GM12891 (cell line): ENCODE measurements around the gene STPG2.

Source experiments
- DNase-seq: peaks from one replicate; pipeline ENCODE4 v3.0.0; 2011; ENCODE audit warnings: low spot score; ENCODE audit not compliant: insufficient read length
- FAIRE-seq: peaks from 2 replicates; lab custom pipeline; 2011; peaks lifted over from hg19 to GRCh38; lab: Jason Lieb, UNC
- PAX5 ChIP-seq: IDR thresholded peaks from 2 replicates; pipeline ENCODE4 v1.6.1; 2011; ENCODE audit warnings: low read length, moderate library complexity, mild to moderate bottlenecking; ENCODE audit not compliant: insufficient read depth, severe bottlenecking
- POLR2A ChIP-seq: IDR thresholded peaks from 2 replicates; pipeline ENCODE4 v1.6.1; 2011; ENCODE audit warnings: low read depth, low read length, control low read depth
- POLR2AphosphoS5 ChIP-seq: IDR thresholded peaks from 2 replicates; pipeline ENCODE4 v1.6.1; 2011; ENCODE audit warnings: low read depth, low read length, control low read depth
- POU2F2 ChIP-seq: IDR thresholded peaks from 2 replicates; pipeline ENCODE4 v1.6.1; 2011; ENCODE audit warnings: low read depth, mild to moderate bottlenecking, control low read depth, low read length, moderate library complexity
- SPI1 ChIP-seq: IDR thresholded peaks from 2 replicates; pipeline ENCODE4 v1.6.1; 2011; ENCODE audit warnings: low read depth, low read length, control low read depth
- TAF1 ChIP-seq: IDR thresholded peaks from 2 replicates; pipeline ENCODE4 v1.6.1; 2011; ENCODE audit warnings: low read depth, low read length, control low read depth

The STPG2 gene

DNA sequence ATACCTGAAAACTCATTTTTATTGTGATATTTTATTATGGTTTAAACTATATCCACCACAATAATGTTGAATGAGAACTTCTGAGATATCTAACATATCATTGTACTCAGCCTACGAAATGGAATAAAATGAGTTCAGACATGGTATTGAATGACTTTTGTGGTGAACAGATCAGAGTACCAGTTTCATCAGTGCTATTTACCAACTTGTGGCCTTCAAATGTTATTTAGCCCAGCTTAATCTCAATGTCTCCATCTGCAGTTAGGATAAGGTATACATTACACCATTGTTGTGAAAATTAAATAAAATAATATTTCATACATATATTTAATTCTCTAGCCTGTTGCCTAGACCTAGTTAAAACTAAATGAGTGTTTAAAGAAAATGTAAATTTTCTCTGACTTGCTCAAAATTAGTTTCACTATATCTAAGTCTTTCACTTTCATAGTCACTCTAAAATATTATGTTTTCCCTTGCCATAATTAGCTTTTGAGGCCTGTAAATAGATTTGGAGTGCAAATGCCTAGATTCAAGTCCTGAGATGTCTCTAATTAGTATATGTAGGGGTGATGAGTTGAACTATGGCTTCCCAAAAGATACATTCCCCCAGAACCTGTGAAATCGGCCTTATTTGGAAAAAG, 594.2 kb downstream of the STPG2 start:
- no peak for TF ChIP-seq POU2F2
- TF ChIP-seq POLR2AphosphoS5, result no peak
- no peak for TF ChIP-seq TAF1
- no peak for TF ChIP-seq POLR2A
- no peak for TF ChIP-seq PAX5
- no peak for TF ChIP-seq SPI1
- DNase-seq, result no peak
- FAIRE-seq, result no peak

DNA sequence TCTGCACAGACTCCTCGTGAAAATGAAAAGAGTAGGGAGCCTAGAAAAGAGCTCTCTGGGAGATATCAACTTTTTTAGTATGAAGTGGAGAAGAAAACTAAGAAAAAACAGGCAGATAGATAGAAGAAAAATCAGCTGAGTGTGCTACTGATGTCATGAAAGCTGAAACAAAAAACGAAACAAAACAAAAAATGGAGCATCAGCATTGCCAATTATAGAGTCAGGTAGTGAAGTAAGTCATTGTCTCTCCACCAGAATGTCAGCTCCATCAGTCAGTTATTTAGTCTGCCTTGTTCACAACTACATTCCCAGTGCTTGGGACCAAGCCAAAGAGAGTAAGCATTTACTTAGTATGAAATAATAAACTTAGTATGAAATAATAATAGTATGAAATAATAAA, 595.1 kb downstream of the STPG2 start:
- FAIRE-seq, result no peak
- no peak for DNase-seq
- TF ChIP-seq POU2F2, result no peak
- no peak for TF ChIP-seq SPI1
- no peak for TF ChIP-seq TAF1

DNA sequence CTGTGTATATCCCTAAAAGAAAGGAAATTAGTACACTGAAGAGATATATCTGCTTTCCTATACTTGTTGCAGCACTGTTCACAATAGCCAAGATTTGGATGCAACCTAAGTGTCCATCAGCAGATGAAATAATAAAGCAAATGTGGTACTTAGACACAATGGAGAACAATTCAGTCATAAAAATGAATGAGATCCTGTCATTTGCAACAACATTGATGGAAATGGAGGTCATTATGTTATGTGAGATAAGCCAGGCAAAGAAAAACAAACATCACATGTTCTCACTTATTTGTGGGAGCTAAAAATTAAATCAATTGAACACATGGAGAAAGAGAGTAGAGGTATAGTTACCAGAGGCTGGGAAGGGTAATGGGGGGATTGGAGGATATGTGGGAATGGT, 611.9 kb downstream of the STPG2 start:
- DNase-seq (no peak), FAIRE-seq (no peak)
- TF ChIP-seq POLR2A (no peak), PAX5 (no peak), TAF1 (no peak), SPI1 (no peak), POU2F2 (no peak), POLR2AphosphoS5 (no peak)

DNA sequence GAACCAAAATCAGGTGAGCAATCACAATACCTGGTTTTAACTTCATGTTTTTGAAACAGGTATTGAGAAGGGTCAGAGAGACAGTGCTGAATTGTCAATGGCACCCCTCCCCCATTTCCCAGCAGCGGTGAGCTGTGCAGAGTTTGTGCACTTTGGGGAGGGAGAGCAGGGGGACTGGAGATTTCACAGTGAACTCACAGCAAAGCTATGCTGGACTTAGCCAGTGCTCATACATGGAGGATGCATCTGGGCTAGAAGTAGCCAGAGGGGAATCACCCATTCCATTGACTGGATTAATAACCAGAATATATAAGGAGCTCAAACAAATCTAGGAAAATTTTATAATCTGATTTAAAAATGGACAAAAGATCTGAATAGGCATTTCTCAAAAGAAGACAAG, 612.6 kb downstream of the STPG2 start:
- FAIRE-seq, result no peak
- TF ChIP-seq POLR2A, result no peak
- no peak for TF ChIP-seq POLR2AphosphoS5
- no peak for TF ChIP-seq SPI1
- no peak for TF ChIP-seq TAF1
- DNase-seq, result no peak

DNA sequence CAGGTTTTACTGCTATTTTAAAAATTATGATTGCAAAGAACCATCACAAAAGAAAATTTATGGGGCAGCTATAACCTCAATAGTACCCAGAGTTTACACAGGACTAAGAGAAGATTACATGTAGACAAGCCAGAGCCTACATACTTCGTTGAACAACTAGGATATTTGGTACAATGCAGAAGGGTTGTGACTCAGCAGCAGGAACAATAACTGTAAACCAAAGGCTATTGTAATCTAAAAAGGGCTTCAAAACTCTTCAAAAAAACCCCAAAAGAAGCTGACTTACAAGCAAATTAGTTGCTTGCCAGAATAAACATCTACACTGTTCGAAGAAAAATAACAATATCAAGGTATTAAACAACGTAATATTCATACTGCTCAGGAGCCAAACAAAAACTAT, 618.0 kb downstream of the STPG2 start:
- TF ChIP-seq SPI1, result no peak
- TF ChIP-seq POU2F2, result no peak
- no peak for TF ChIP-seq PAX5
- TF ChIP-seq POLR2AphosphoS5, result no peak
- no peak for TF ChIP-seq TAF1
- no peak for TF ChIP-seq POLR2A
- DNase-seq, result no peak

DNA sequence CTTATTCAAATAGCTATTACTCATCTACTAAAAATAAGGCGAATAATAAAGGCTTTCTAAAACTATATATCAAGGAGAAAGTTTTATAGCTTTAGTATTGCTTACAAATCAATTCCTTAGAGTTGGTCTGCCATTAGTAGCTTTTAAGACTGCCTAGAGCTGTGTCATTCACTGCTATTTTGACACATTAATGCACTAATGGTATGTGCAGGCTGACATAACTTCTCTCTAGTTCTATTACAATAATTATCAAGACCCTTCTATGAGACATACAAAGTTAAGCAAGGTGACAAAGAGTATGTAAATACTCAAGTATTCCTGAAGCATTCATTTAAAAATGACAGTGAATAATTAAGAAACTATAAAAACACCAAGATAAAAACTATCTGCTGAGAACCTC, 625.3 kb downstream of the STPG2 start:
- TF ChIP-seq POU2F2 (no peak), TAF1 (no peak), SPI1 (no peak), POLR2AphosphoS5 (no peak), POLR2A (no peak), PAX5 (no peak)
- no peak for DNase-seq
- FAIRE-seq, result no peak

More for the DNA sequence above, 618.0 kb downstream of the STPG2 start:
- FAIRE-seq, result no peak

DNA sequence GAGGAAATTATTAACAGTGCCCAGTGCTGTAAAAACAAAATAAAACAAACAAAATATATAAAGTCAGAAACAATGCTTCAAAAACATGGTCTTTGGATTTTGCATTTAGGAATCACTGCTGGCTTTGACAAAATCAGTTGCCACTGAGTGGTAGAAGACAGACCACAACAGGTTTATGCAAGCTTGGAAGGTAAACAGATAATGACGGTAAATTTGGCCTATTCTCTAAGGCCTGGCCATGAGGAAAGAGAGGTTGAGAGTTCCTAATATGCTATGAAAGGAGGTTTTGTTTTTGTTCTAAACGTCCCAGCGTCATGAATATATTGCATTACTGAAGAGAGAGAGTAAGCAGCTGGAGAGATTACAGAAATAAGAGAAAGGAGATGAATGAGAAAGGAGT, 629.4 kb downstream of the STPG2 start:
- TF ChIP-seq POU2F2, result no peak
- TF ChIP-seq PAX5, result no peak
- TF ChIP-seq SPI1, result no peak
- no peak for TF ChIP-seq TAF1
- TF ChIP-seq POLR2A, result no peak
- no peak for TF ChIP-seq POLR2AphosphoS5
- FAIRE-seq (no peak), DNase-seq (no peak)
